Stimulated activated CD4-positive, alpha-beta T cell treated with anti-CD3 and anti-CD28 coated beads, Interleukin-2, amount 100 ng/mL, for 24 hours (primary cell): Measurements from ENCODE around the gene SRRD.
"Not testable (repeated sequence)": the region's sequence is repeated elsewhere in the genome, so short reads cannot be mapped to it uniquely, and the experiment has no call there.

Source experiments
- DNase-seq, 2 donors: peaks; one replicate each; pipeline ENCODE4 v3.0.0-alpha.2; 2020

SRRD gene

GRCh38 chr22:26483439-26484359, at the start of gene SRRD, which contains the start of gene HPS4:
TSS of gene SRRD (plus strand) at chr22:26483877. CDS start at chr22:26483891, 14 bp downstream.
TSS of gene HPS4 (minus strand) at chr22:26483783. CDS start at chr22:26481762, 2,021 bp downstream.
- peak; percentile 92 to 93 for DNase-seq

DNA sequence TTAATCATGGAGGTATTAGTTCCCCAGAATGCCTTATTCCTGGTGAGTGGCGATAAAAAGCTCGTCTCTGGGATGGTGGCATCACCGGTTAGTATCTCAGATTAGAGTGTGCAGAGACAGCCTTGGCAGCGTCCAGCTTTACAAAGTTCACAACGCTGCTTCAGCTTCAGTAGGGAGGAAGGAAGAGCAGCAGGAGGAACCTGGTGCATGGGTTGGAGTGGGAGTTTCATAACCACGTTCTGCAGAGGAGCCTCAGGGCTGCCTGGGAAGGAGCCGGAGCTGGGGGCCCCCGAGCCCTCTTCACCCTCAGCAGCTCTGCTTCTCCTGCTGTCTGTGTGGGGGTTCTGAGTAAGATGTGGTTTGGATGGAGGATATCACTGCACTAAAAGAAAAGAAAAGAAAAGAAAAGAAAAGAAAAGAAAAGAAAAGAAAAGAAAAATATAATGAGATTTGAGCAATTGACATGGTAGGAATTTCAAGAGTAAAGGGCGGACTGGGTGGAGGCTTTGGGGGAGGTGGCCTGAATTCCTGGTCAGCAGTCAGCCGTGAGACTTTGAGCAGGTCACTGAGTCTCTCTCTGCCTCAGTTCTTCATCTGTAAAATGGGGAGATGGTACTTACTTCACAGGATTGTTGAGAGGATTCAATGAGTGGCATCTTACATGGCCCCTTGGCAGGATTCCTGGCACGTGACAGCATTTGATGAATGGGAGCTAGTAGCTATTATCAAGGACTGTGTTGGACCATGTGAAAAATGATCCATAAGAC, 48.2 kb upstream of the SRRD start:
- DNase-seq = no peak

- no peak for DNase-seq
Measured at GRCh38 chr22:26436903-26437515, 46.7 kb upstream of the SRRD start.

DNA sequence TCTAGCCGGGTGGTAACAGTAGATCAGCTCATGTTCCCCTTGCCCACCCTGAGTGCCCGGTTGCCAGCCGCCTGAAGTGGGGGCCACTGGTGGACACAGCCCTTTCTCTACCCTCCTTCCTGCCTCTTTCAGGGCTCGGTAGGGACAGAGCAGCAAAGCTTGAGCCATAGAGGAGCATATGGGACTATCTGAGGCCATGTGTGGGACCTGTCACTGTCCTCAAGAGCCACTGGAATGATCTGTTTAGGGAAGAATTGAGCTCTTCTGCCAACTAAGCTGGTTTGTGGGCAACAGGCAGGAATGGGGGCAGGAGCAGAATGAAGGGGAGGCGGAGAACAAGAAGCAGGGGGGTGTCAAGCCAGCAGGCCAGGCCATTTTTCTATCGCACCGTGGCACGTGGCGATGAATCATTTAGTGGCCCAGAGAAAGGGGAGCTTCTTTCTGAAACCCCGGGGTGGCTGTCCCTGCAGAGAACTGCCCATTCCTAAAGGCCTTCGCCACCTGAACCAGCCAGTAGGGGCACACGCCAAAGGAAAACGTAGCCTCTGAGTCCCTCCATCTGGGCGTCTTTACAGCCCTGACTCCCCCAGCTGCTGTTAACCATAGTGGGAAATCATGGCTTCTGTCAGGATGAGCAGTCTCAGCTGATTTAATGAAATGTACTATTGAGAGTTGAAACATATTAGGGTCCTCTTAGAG, 45.8 kb upstream of the SRRD start:
- no peak for DNase-seq

- DNase-seq = not testable (repeated sequence)
Measured at GRCh38 chr22:26438776-26439175, 44.9 kb upstream of the SRRD start.

- DNase-seq = no peak
Measured at GRCh38 chr22:26439559-26439958, 44.1 kb upstream of the SRRD start.

- no peak for DNase-seq
Measured at GRCh38 chr22:26442086-26442756, 41.5 kb upstream of the SRRD start.

DNA sequence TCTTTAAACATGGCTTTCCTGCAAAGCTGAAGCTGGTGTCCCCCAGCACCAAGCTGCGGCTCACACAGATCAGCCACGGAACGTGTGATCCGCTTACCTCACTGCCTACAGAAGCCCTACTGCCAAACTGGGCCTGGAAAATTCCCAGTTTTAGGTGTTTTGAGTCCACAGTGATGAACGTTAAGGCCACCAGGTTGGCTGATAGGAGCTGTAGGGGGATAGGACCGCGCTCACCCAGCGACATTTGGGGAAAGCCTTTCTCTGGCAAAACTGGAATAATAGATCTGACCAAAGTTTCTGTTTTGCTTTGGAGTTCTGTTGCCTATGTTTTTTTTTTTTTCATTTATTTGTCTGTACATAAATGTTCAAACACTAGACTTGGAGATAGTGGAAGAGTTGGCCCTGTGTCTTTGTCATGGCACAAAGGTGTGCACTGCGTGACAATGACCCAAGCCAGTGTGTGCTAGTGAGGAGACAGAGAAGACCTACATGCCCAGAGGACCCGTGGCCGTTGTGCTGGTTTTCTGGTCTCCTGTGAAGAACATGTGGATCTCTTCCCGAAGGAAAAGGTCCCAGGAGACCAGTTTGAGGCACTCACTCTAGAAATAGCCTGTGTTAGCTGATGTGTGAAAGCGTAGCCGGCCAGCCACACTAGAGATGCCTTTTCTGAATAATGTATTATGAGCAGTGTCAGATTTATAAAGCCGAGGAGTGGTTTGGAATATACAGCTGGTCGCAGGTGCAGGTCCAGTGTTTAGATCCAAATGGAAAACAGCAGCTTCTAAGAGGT, 39.6 kb upstream of the SRRD start:
- DNase-seq = no peak

DNA sequence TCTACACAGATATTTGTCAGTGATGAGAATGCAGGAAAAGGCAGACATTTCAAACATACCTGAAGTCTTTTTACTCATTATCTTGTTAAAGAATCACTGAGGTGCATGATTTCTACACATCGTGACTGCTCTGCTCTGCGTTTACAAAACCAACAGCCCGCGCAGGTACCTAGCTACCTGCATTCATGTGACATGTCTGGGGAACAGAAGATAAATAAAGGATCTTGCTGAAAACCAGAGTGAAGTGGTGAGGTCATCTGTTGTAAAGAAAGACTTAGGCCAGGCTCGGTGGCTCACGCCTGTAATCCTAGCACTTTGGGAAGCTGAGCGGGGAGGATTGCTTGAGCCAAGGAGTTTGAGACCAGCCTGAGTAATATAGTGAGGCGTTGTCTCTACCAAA, 38.9 kb upstream of the SRRD start:
- DNase-seq = no peak

DNA sequence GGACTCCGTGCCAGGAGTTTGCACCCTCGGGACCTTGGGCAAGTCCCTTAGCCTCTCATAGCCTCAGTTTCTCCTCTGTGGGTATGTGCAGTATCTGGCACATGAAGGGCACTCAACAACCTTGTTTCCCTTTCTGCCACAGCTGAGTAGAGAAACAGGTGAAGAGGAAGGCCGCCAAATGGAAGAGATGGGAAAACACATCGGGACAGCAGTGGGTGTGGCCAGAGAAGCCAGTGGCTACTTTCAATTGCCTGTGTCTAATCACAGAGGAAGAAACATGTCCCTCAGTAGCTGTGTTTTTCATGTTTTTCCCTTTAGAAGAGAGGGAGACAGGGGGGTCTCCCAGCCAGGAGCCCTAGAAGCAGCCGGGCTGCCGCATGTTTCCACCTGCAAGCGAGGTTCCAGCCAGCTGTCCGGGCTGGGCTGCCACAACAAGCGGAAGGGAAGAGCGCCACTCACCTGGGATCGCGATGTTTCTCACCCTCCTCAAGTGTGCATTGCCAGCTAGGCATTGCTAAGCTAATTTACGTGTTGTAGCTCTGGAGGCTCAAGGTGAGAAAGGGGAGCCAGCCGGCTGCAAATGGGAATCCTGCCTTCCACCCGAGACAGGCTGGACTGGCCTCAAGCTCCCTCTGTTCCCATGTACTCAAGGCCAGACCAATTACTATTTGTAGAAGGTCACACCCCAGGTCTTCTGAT, 38.0 kb upstream of the SRRD start:
- no peak for DNase-seq

DNA sequence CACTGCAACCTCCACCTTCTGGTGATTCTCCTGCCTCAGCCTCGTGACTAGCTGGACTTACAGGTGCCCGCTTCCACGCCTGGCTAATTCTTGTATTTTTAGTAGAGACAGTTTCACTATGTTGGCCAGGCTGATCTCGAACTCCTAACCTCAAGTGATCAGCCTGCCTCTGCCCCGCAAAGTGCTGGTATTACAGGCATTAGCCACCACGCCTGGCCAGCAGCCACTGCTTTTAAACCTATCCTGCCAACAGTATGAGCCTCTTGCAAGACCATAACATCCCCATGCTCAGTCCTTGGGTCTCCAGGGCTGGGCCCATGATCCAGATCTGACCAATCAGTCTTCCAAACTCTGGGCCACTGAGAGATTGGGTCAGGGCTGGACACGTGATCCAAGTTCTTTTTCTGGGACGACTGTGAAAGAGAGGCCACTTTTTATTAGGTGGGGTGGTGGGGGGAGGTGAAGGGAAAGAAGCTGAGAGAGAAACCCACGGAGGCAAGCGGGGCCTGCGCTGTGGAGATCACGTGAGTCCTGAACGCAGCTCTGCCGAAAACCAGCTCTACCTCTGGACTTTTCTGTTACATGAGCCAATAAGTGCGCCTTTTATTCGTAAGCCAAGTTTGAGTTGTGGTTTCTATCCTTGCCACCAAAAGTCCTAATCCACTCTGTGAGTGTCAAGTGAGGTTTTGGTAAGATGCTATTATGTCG, 36.7 kb upstream of the SRRD start:
- no peak for DNase-seq

DNA sequence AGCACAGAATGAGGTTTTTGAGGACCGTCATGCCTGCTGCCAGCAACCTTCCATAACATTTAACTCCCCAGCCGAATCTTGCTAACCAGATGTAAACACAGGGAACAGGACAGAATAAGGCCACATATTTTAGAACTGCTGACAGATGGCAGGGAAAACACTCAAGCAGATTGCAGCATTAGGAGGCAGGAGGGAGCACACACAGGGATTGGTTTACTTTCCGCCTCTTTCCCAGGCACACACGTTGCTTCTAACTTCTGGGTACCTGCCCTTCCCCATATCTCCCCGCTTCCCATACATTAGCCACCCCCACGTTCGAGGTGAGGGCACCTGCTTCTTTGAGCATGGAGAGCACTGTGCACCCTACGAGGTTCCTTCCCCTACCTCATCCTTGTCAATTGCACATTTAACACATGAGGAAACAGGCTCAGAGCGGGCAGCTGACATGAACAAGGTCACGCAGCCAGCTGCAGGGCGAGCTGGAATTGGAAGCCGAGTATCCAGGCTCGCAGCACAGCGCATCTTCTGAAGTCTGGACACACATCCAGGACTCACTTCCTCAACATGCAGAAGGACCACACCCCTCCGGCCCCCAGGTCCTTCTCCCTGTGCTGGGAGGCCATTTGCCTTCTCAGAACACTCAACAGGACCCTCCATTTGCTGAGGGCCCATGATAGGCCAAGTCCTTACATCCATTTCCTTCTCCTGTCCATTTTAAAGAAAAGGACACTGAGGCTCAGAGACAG, 35.9 kb upstream of the SRRD start:
- no peak for DNase-seq

DNA sequence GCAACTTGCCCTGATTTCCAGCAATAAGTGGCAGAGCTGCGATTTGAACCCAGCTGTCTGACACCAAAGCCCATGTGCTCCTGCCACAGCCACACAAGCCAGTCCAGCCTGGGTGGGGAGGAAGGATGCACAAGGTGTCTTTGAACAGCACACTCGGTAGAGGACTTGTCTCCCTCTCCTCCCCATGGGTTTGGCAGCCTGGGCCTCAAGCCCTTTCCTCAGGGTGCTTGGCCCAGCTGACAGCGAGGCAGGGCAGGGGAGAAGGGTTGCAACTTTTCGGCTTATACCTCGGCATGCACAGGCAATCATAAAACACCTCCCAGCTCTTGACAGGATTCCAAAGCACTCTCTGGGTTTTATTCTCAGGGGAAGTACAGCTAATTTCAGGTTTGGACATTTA, 35.3 kb upstream of the SRRD start:
- no peak for DNase-seq

- no peak for DNase-seq
Measured at GRCh38 chr22:26448941-26449340, 34.7 kb upstream of the SRRD start.

- DNase-seq = no peak
Measured at GRCh38 chr22:26450453-26451185, 33.1 kb upstream of the SRRD start.

GRCh38 chr22:26452236-26453016, 31.3 kb upstream of the SRRD start:
- no peak for DNase-seq

DNA sequence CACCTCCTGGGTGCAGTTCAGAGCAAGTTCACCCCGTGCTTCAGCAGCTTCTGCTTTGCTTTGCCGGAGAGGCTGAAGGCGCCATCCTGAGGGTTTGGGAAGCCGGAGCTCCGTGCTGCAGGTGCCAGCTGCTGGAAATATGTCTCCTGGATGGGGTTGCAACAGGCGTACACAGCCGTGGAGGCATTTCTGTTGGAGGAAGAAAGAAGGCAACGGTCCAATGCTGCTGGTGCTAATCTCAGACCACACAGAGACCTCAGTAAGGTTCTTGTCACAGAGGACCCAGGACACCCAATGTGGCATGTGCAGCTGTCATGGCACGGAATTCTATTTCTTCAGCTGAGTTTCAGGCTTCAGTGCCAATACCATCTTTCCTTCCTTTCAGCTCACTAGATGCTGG, 30.5 kb upstream of the SRRD start:
- DNase-seq = no peak
